Brain microvascular endothelial cell (primary cell): ENCODE data around the gene DNAH14.
"Not testable (repeated sequence)": the region's sequence is repeated elsewhere in the genome, so short reads cannot be mapped to it uniquely, and the experiment has no call there.

Source experiments
- DNase-seq: peaks from one replicate; pipeline ENCODE4 v3.0.0-alpha.2; 2020
- H3K27ac ChIP-seq: fragments of 250-450 bp; sonication (Bioruptor Pico); 2 replicates; pipeline ENCODE4 v1.5.1; 2020; ENCODE audit warnings: mild to moderate bottlenecking, moderate library complexity
- H3K27me3 ChIP-seq: fragments of 250-450 bp; sonication (Bioruptor Pico); replicated peaks from 2 replicates; pipeline ENCODE4 v1.5.1; 2020; ENCODE audit warnings: mild to moderate bottlenecking
- H3K36me3 ChIP-seq: fragments of 250-450 bp; sonication (Bioruptor Pico); replicated peaks from 2 replicates; pipeline ENCODE4 v1.5.1; 2020; ENCODE audit warnings: mild to moderate bottlenecking
- H3K4me3 ChIP-seq: 2 replicates; pipeline ENCODE4 v1.5.1; 2011; ENCODE audit warnings: low read depth, mild to moderate bottlenecking, control low read depth, low read length, moderate library complexity
- CTCF ChIP-seq: IDR thresholded peaks from 2 replicates; pipeline ENCODE4 v1.5.1; 2011; ENCODE audit warnings: low read depth, mild to moderate bottlenecking, moderate library complexity, low read length, control low read depth, inconsistent platforms; ENCODE audit errors: missing control alignments
- in situ Hi-C: cut with HindIII; loops from 2 replicates; pipeline ENCODE4 v1.10.0; 2017; ENCODE audit warnings: low sequenced_read_pairs, low pct_ligation_motif_present

DNAH14 gene

GRCh38 chr1:224959656-224960055, 30.2 kb downstream of the DNAH14 start:
- no peaks in the 10 kb centered on the region for H3K27me3 ChIP-seq
- no peak overlapping the region for H3K27ac ChIP-seq
- no peak overlapping the region for H3K4me3 ChIP-seq
- no peak for DNase-seq
- H3K36me3 ChIP-seq: no peaks in the 10 kb centered on the region
- in situ Hi-C loops: no loop called here
- TF ChIP-seq CTCF: no peak

- TF ChIP-seq CTCF: no peak
- Histone ChIP-seq H3K36me3 (no peaks in the 10 kb centered on the region), H3K27me3 (no peaks in the 10 kb centered on the region), H3K27ac (no peak overlapping the region), H3K4me3 (no peak overlapping the region)
- in situ Hi-C loops: no loop called here
- DNase-seq: no peak
These were observed 50.7 kb downstream of the DNAH14 start for GRCh38 chr1:224980181-224980580.

- DNase-seq, H3K36me3 ChIP-seq, in situ Hi-C loops, H3K27me3 ChIP-seq, H3K4me3 ChIP-seq, H3K27ac ChIP-seq: not testable (repeated sequence)
These were observed 52.5 kb downstream of the DNAH14 start for GRCh38 chr1:224981922-224982354.

- no peaks in the 10 kb centered on the region for H3K36me3 ChIP-seq
- H3K27me3 ChIP-seq: no peaks in the 10 kb centered on the region
- H3K27ac ChIP-seq: no peak overlapping the region
- no peak for TF ChIP-seq CTCF
- no peak overlapping the region for H3K4me3 ChIP-seq
- in situ Hi-C loops: no loop called here
- no peak for DNase-seq
These were observed 58.6 kb downstream of the DNAH14 start for GRCh38 chr1:224988042-224988441.

- no peak overlapping the region for H3K4me3 ChIP-seq
- H3K27me3 ChIP-seq: no peaks in the 10 kb centered on the region
- H3K27ac ChIP-seq: no peak overlapping the region
- H3K36me3 ChIP-seq: no peaks in the 10 kb centered on the region
- TF ChIP-seq CTCF: no peak
- DNase-seq: no peak
- in situ Hi-C loops: no loop called here
These were observed 60.1 kb downstream of the DNAH14 start for GRCh38 chr1:224989615-224990014.

GRCh38 chr1:224991550-224991949, 62.1 kb downstream of the DNAH14 start:
- H3K4me3 ChIP-seq, H3K27me3 ChIP-seq, H3K27ac ChIP-seq, in situ Hi-C loops, DNase-seq, H3K36me3 ChIP-seq: not testable (repeated sequence)

GRCh38 chr1:224995602-224996001, 66.1 kb downstream of the DNAH14 start:
- in situ Hi-C loops: no loop called here
- no peak for TF ChIP-seq CTCF
- Histone ChIP-seq H3K36me3 (no peaks in the 10 kb centered on the region), H3K27me3 (no peaks in the 10 kb centered on the region), H3K4me3 (no peak overlapping the region), H3K27ac (no peak overlapping the region)
- DNase-seq: no peak
